Left forelimb (tissue), 1 donor: ENCODE results near the gene CCL17.
"Not testable (repeated sequence)": the region's sequence is repeated elsewhere in the genome, so short reads cannot be mapped to it uniquely, and the experiment has no call there.

Experiments used
- DNase-seq: peaks from one replicate; pipeline ENCODE4 v3.0.0-alpha.2; 2018; ENCODE audit warnings: low spot score

The CCL17 gene

DNA sequence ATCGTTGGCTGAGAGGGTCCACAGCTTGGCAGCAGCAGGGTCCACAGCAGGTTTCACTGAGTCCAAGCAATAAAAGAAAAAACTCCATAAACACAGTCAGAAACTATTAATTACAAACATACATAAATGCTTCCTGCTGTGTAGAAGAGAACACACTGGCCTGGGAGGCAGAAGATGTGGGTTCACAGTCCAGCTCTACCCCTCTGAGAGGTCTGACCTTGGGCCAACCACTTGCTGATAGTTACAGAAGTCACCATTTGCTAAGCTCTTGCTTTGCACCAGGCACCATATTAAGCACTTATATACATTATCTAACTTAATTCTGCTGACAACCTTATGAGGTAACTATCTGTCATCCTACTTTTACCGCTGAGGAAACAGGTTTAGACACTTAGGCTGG lies 27.9 kb downstream of the CCL17 start:
- no peak for DNase-seq

DNA sequence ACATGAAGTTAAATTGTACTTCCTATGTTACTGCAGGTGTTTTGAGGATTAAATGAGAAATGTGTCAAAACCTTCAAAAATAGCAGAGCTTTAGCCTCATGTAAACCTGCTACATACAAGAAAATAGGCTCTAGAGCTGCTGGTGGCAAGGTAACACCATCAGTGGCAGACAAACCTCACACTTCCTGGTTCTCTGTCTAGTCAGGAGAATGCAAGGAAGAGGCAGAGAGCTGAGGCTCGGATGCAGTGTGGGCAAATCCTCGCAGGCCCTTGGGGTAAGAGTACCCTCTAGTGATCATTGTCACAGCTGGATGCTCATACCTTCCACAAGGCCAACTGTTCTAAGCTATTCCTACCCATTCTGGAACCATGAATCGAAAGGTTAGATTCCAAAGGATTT lies 28.4 kb downstream of the CCL17 start:
- DNase-seq, result no peak

DNA sequence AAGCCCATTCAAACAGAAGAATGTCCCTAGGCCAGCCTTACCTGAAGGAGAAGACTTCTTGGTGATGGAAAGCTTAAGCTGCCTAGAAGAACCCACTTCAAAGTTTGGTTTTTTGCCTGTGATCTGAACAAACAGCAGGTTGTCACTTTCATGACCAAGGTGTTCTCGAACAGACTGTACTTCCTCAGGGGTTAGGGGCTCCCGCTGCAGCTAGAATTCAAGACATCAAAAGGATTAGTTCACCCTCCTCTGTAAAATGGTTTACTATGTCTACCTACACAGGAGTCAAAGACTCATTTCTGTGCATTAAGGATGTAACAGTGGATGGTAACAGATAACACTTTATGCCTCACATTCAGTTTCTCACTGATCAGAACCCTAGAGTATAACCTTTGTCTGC lies 29.4 kb downstream of the CCL17 start:
- DNase-seq, result no peak

DNA sequence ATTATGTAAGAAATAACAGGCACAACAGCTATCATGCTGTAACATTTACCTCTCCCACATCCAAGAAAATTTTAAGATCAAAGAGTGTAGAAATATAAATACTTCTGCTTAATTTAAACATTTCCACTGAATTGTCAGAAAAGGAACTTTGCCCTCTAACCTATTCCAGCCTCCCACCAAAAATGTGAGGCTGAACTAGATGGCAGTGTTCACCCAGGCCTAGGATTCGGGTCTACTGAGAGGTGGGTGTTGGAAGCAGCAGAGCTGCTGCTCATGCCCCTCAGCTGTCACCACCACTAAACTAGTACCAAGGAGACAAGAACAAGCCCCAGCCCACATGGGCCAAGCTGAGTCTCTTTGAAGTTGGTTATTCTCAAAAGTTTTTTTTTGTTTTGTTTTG lies 31.3 kb downstream of the CCL17 start:
- no peak for DNase-seq

DNA sequence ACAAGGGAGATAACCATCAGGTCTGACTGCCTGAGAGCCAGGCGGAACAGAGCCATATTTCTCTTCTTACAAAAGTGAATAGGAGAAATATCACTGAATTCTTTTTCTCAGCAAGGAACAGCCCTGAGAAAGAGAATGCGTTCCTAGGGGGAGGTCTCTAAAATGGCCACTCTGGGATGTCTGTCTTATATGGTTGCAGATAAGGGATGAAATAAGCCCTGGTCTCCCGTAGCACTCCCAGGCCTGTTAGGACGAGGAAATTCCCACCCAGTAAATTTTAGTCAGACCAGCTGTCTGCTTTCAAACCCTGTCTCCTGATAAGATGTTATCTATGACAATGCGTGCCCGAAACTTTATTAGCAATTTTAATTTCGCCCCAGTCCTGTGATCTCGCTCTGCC lies 35.4 kb downstream of the CCL17 start:
- not testable (repeated sequence) for DNase-seq

DNA sequence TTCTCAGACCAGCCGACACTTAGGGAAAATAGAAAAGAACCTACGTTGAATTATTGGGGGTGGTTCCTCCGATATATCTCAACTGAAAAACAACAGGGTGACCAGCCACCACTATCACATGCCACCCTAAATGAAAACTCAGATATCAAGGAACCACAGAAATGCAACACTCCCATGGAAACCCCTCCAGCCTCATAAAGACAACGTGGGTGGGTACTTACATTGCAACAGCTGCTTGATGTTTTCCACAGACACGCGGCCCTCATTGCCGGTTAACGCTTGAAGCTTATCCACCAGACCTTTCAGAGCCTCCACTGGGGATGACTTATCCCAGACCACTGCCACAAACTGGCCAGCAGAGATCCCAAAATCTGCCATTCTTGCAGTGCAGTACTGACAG lies 36.0 kb downstream of the CCL17 start:
- DNase-seq, result not testable (repeated sequence)

DNA sequence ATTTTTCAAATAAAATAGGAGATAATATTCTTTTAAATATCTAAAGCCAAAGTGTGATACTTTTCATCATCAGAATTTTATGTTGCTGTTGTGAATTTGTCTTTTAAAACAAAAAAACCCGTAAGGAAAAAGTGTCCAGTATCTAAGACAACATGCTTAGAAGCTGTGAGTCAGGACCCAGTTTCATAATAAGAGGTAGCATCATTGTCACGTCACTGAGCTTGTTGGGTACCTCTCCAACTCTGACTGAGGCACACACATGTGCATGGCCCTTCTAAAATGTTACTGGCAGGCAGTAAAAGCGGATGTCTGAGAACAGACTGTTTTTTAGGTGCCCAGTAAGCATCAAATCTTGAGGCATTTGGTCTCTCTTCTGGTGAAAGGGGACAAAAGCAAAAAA lies 40.1 kb downstream of the CCL17 start:
- no peak for DNase-seq

DNA sequence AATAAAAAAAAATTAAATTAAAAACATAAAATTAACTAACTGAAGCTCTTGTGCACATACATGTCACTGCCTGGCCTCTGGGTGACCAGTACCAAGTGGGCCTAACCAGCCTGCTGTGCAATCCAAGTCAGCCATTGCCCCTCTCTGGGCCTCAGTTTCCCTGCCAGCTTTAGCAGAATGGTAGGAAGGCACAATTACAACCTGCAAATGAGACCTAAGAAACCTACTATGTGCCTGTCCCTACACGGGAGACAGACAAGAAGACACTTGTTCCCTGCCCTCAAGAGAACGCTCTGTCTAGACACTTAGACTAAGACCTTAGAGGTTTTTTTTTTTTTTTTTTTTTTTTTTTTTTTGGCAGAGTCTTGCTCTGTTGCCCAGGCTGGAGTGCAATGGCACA lies 40.9 kb downstream of the CCL17 start:
- no peak for DNase-seq

DNA sequence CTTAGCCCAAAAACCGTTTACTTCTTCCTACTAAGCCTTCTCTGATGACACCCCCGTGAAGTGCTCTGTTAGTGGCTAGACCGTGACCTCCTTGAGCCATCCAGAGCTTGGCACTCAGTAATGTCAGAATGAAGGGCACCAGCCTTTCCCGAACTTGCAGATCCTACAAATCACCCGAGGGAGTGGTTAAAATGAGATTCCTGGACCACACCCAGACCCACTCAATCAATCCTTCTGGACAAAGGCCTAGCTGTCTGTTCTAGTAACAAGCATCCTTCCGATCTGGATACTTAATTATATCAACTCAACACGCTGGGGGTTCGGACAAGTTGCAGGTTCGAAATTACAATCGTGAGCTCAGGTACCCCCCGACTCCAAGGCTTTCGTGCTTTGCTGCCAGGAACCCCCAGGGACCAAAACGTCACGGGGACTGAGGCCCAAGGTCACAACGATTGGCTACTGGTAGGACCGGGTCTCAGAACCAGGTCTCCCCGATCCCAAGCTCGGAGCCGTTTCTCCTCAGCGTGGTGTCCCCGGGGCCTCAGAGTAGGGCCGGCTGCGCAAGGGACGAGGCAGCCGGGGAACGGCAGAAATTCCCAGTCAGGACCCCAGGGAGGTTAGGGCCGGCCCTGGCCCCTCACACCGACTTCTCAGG lies 42.1 kb downstream of the CCL17 start:
- peak; percentile 77 for DNase-seq

DNA sequence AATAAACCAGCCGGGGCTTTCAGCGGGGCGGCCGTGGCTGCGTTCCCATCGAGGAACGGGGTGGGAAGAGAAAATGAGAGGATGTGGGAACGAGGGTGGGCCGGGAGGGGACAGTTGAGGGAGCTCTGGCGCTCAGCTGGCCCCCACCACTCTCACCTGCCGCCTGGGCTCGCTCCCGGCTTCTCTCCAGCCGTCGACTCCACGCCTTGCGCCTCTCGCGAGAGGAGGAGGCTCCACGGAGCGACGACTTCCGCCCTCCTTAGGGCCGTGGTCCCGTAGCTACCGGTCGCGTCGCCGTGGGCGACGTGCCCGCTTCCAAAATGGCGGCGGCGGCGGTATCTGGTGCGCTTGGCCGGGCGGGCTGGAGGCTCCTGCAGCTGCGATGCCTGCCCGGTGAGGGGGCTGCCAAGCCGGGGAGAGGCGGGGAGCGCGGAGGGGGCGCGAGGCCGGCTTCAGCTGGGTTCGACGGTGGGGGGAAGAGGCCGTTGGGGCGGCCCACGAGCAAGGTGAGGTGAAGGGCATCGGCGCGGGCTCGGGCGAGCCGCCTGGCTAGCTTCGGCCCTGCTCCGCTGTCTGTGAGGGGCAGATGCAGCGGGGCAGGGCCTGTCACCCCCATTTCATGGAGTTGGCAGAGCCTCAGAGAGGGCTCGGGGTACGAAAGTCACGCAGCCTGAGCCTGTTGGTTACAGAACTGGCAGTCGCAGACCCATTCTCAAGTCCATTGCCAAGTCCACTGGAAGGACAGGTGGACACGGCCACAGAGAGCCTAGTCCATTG lies 42.8 kb downstream of the CCL17 start, which contains the start of the genes CIAPIN1 and COQ9:
CIAPIN1 (minus strand) TSS at position 200 of the 777 bp plus-strand sequence. CDS start 6,457 bp downstream, outside the sequence.
COQ9 (plus strand) TSS at position 294 of the 777 bp plus-strand sequence; CDS start at position 321, 27 bp downstream.
- DNase-seq, result peak; percentile 94

DNA sequence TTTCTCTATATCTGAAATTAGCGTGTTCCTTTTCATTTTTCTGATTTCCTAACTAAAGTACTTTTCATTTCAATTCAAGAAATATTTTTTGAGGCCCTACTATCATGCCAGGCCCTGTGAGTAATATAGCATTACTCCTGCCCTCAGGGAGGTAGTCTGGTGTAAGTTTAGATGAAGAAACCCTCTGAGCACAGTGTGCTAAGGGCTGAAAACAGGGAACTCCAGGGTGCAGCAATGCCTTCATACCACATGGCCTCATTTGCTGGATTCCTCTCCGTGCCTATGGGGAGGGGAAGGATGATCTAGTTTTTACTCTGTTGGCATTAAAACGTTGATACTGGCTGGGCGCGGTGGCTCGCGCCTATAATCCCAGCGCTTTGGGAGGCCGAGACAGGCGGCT lies 47.5 kb downstream of the CCL17 start:
- DNase-seq, result no peak

DNA sequence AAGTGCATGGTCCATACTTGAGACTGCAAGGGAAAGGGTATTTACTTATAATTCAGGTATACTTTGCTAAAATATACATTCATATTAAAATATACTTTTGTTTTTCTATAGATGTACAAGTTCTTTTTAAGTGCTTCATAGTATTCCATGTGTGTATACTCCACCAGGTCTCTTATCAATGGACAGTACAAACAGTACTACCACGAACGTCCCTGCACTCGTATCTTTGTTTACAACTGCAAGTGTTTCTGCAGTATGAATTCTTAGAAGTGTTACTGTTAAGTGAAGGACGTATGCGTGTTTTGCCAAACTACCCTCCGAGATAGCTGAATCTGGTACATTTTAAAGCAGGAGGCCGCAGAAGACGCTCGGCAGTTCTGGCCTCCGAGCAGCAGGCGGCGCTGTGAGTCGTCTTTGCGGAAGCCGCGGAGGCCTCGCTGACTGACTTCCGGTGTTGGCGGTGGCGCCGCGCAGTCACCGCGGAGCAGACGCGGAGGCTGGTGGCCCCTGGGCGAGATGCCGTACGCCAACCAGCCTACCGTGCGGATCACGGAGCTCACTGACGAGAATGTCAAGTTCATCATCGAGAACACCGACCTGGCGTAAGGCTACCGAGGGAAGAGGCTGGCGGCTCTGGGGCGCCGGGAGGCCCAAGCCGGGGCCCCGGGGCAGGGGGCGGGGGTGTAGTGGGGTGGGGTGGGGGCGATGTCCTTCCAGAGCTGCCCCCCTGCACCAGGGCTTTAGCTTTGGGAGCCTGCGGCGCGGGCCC lies 57.8 kb downstream of the CCL17 start, which contains the start of gene POLR2C:
POLR2C (plus strand) TSS at position 471 of the 769 bp plus-strand sequence; CDS start at position 517, 46 bp downstream.
- DNase-seq, result peak; percentile 93

DNA sequence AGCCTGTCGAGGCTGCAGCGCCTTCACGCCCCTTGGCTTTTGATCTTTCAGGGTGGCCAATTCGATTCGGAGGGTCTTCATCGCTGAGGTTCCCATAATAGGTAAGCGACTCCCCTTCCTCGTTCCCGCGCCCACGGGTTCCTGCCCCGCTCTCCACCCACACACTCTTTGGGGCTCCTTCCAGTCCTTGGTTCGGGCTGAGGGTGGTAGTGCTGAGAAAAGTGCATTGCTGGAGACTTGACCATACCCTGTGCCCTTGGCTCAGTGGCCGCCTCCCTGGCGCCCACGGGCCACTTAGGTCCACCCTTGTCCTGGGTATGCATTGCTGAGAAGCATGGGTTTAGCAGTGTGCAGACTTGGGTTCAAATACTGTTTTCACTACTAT lies 58.4 kb downstream of the CCL17 start:
- DNase-seq, result no peak

DNA sequence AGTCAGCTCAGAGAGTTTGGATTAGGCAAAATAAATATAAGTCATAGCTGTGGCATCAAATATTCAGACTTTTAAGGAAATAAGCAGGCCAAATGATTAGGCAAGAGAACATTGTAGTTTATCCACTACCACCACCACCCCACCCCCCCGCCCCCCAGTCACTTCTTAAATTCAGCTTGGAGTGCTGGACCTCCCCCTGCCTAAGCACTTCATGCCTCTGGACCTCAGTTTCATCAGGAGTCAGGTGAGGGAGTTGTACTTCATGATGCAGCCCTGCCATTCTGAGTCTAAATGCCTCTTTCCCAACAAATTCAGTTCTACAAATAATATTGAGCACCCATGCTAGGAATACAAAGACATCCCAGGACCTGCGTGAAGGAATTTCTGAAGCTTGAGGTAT lies 60.0 kb downstream of the CCL17 start:
- no peak for DNase-seq
